Effector CD4-positive, alpha-beta T cell (primary cell): Measurements from ENCODE around the gene RNF175.

Source experiments
- DNase-seq: peaks from one replicate; pipeline ENCODE4 v3.0.0-alpha.2; 2020
- total RNA-seq: gene quantifications from one replicate; lab custom pipeline; 2026; lab: John Stamatoyannopoulos, UW

The RNF175 gene
- total RNA-seq = 11.6 reads per million, percentile 35 among the genes with 10 or more reads in this experiment

GRCh38 chr4:153759407-153760316 lies at the start of gene RNF175:
Gene RNF175 (minus strand): TSS chr4:153760024. CDS start chr4:153759862, 162 bp downstream.
- DNase-seq = no peak

DNA sequence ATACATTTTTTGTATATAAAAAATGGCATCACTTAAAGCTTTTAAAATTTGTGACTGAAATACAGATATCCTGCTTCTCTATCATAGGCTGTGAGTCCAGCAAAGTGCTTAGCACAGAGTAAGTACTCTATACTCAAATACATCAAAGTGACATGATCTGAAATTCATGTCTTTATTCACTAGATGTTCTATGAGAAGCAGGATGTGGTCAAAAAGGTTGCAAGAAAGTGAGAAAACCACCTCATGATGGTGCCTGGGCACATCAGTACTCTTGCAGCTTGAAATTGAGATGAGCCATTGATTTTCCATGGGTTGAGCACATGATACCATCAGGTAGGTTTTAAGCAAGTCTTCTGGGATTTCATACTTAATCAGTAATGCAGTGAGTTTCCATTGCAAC lies 49.5 kb upstream of the RNF175 start:
- DNase-seq = no peak

GRCh38 chr4:153808175-153808574 lies 48.4 kb upstream of the RNF175 start:
- no peak for DNase-seq

GRCh38 chr4:153806073-153806472 lies 46.2 kb upstream of the RNF175 start:
- no peak for DNase-seq

DNA sequence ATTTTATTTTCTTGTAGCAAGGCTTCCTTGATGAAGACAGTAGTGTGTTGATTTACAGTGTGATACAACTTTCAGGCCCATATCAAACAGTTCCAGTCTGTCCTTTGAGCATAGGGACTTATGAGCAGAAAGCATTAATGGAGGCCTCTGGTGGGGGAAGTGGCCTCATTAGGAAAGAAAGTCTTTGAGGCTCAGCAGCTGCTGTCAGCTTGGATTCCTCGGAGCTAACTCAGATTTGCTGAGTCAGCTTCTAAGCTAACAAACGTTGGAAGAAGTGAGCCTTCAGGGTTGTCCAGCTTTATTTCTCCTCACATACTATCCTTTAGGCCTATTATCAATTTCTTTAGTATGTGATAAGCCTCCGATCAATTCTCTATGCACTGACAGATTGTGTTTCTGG lies 44.9 kb upstream of the RNF175 start:
- DNase-seq = no peak

DNA sequence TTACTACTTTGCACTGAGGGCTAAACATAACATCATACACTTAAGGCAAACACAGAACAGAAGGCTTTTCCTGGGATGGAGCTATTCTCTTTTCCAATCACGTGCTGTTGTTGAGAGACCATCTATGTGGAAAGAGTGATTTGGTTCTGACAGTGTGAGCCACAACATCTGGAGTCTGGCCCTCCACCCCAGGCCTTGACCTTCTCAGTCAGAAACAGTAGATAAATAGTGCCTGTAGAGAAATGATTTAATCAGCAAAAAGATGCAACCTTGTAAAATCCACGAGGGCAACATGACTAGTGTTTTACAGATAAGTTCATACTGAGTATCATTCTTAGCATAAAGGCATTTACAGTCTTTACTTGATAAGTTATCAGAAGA lies 39.9 kb upstream of the RNF175 start:
- DNase-seq = no peak

DNA sequence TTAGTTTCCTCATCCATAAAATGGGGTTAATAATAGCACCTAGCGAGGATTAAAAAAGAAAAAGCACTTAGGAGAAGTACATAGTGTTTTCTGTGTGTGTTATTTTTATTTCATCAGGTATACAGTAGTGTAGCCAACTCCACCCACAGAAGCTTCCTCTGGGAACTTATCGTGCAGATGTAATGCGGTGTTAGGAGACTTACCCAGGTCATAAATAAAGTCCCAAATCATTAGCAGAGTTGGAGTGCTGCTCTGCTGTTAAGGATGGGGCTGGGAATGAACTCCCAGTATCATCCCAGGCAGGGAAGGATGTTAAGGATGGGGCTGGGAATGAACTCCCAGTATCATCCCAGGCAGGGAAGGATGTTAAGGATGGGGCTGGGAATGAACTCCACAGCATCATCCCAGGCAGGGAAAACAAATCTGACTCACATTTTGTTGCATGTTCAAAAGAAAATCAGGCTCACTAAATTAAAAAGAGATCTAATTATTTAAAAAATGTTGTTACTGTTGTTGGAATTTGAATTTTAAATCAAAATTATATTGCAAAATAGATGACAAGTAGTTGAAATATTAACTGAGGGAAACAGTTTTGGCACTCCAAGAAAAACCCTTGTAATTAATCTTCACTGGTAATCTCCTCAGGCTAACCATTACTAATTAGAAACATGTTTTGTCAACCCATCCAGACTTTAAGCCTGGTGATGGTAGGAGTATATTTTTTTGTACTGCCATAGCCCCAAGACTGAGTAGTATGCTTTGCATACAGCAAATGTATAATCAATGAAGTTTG lies 39.3 kb upstream of the RNF175 start:
- DNase-seq = no peak

GRCh38 chr4:153798420-153798819 lies 38.6 kb upstream of the RNF175 start:
- DNase-seq = no peak

DNA sequence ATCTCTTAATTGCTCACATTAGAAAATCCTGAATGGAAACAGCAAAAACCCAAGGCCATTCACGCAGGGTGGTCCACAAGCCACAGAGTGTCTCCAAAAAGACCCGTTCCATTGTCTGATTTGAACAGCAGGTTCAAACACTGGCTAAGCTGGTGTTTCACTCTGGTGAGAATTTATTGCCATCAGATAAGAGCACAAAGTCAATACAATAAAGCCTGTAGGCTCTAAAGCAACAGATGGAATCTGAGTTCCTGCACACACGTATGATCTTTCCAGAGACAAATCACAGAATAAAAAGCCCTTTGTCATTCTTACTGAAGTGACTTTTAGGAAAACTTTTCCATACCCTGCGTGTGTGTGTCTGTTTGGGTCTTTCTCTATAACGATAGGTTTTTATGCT lies 34.2 kb upstream of the RNF175 start:
- no peak for DNase-seq

DNA sequence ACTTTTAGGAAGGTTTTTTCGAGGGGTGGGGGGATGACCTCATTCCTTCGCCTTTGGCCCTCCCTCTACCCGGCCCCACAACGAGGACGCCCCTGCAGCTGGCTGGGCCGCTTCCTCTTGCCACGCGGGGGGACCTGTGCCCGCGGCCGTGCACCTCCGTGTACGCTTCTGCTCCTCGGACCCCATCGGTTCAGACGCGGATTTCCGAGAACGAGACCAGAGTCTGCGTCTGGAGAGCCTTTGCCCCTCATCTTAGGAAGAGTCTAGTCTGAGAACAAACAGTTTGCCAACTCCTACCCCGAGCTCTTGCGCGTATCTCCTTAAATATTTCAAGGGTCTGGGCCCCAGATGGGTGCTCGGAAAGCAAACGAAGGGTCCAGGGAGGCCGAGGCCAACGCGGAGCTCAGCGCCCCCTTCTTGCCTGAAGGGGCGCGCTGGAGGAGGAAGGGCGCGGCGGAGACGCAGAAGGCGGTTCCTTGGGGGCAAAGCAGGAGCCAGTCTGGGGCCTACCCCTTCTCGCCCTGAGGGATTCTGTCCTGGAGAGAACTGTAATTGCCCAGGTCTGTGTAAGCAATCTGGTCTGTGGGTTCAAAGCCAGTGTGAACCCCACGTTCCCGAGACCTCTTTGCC lies 32.9 kb upstream of the RNF175 start:
- DNase-seq = no peak

DNA sequence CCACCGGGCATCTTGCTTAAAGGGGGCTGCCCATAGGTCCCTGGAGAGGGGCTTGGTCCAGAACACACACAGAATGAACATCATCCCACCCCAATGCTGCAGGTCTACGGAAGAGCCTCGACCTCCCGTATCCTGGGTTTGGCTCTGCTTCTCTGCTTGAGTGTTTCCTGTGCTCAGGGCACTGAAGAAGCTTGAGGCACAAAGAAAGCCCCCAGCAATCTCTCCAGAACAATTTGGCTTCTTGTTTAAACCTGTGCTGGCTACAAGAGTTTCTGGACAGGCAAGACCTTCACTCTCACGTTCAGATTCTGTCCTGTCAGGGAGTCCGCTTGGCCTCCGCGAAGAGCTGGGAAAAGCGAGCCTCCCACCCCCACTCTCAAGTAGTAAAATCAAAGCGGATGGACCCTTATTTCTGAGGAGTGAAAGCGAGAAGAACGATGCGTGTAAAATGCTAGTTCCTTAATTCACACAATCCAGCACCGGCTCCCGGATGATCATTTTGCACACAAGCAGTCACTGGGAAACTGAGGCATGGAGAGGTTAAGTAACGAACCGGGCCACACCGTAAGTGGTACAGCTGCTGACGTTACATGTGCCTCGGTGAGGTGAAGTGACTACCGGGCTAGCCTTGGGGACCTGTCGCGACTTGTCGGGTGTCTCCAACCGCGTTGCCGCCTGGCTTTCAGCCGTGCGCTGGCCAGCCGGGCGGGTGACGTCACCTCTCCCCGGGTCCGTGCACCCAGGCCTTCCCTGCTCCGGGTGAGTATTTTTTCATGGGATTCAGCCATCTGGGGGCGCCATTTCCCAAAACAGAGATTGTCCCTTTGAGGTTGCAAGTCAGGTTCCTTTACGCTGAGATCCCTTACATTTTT lies 32.2 kb upstream of the RNF175 start:
- no peak for DNase-seq

GRCh38 chr4:153790962-153791551 lies 31.2 kb upstream of the RNF175 start:
- DNase-seq = no peak

- no peak for DNase-seq
Measured at GRCh38 chr4:153790500-153790865, 30.7 kb upstream of the RNF175 start.

GRCh38 chr4:153789741-153790499 lies 30.1 kb upstream of the RNF175 start:
- DNase-seq = no peak

GRCh38 chr4:153788413-153789276 lies 28.8 kb upstream of the RNF175 start, which contains the start of gene SFRP2:
Gene SFRP2 (minus strand): TSS chr4:153789083. CDS start chr4:153788835, 248 bp downstream.
- no peak for DNase-seq

DNA sequence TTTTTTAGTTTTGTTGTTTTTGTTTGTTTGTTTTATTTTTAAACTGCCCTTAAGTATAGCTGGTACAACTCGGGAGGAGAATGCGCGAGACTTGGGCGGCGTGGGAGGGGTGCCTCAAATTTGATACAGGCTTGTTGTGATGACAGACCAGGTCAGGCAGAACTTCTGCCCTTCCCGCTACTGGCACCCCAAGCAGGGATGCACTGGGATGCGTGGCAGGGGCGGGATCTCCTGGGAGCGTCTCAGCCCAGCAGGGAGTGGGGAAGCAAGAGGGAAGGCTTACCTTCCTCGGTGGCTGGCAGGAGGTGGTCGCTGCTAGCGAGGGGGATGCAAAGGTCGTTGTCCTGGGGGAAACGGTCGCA lies 28.2 kb upstream of the RNF175 start:
- no peak for DNase-seq

DNA sequence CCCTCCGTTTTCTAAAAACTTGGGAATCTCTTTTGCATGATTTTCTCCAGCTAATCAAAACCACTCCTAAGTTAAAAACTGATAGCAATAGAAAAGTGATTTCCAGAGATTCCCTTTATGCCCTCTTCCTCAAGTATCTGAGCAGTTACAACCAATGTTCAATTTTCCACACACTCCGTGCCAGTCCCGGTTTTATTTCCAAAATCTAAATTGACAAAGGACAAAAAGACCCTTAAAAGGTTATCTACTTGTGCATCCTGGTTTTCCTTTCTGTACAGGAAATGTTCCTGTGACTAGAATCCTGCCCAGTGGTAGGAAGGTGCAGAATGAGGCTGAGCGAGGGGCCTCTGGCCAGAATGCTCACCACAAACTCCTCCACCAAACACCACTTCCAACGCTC lies 27.8 kb upstream of the RNF175 start:
- DNase-seq = no peak

GRCh38 chr4:153787061-153787560 lies 27.3 kb upstream of the RNF175 start:
- DNase-seq = no peak

- no peak for DNase-seq
Measured at GRCh38 chr4:153785910-153786721, 26.3 kb upstream of the RNF175 start.
